ENCODE results near the gene OR1I1. TPM values are rescaled to one million over a fixed set of nuclear protein-coding genes. Genes with fewer than 3 reads are reported as not detected.

OR1I1 gene
- total and polyA plus RNA-seq, 8 donors, result not detected

DNA sequence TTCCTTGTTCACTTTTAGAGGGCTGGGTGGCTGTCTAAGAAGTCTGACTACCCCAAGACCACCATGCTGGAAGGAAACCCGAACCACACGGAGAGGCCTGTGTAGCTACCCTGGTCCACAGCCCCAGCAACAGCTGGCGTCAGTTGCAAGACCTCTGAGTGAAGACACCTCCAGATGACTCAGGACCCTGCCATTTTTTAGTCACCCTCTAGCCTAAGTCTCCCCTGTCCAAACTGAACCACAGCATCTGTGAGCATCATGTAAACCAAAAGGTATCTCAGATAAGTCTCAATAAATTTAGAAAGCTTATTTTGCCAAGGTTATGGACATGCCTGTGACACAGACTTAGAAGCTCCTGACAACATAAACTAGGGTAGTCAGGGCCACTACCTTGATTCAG lies 23.0 kb downstream of the OR1I1 start:
- peaks cover 0 to 31% (median 17%) of the 10 kb centered on the region in 4 donors for H3K4me1 ChIP-seq
- H3K36me3 ChIP-seq, result peaks cover under 1 to 11% (median 9%) of the 10 kb centered on the region in 4 donors
- H3K4me3 ChIP-seq, result no peak overlapping the region
- intact Hi-C loops (cut with DNase I; ENCODE audit: low total_unique reads), result no loop called here
- H3K9me3 ChIP-seq, result peaks cover 5 to 27% (median 20%) of the 10 kb centered on the region in 4 donors
- WGBS, 5 donors, result 83 to 100% (median 95%) methylated on average over 2 to 3 of the region's 3 CpGs
- no peak overlapping the region for H3K27ac ChIP-seq
- peaks cover 0 to 38% (median 5%) of the 10 kb centered on the region in 3 donors for H3K27me3 ChIP-seq
- no peak for TF ChIP-seq POLR2AphosphoS5 (IDR thresholded peaks at IDR 0.05)
- TF ChIP-seq, protein P1, sequence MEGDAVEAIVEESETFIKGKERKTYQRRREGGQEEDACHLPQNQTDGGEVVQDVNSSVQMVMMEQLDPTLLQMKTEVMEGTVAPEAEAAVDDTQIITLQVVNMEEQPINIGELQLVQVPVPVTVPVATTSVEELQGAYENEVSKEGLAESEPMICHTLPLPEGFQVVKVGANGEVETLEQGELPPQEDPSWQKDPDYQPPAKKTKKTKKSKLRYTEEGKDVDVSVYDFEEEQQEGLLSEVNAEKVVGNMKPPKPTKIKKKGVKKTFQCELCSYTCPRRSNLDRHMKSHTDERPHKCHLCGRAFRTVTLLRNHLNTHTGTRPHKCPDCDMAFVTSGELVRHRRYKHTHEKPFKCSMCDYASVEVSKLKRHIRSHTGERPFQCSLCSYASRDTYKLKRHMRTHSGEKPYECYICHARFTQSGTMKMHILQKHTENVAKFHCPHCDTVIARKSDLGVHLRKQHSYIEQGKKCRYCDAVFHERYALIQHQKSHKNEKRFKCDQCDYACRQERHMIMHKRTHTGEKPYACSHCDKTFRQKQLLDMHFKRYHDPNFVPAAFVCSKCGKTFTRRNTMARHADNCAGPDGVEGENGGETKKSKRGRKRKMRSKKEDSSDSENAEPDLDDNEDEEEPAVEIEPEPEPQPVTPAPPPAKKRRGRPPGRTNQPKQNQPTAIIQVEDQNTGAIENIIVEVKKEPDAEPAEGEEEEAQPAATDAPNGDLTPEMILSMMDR (IDR thresholded peaks at IDR 0.05), result no peak
- no peak for TF ChIP-seq EP300 (IDR thresholded peaks at IDR 0.05)
- no peak for TF ChIP-seq POLR2A (IDR thresholded peaks at IDR 0.05)
- DNase-seq, result no peak

DNA sequence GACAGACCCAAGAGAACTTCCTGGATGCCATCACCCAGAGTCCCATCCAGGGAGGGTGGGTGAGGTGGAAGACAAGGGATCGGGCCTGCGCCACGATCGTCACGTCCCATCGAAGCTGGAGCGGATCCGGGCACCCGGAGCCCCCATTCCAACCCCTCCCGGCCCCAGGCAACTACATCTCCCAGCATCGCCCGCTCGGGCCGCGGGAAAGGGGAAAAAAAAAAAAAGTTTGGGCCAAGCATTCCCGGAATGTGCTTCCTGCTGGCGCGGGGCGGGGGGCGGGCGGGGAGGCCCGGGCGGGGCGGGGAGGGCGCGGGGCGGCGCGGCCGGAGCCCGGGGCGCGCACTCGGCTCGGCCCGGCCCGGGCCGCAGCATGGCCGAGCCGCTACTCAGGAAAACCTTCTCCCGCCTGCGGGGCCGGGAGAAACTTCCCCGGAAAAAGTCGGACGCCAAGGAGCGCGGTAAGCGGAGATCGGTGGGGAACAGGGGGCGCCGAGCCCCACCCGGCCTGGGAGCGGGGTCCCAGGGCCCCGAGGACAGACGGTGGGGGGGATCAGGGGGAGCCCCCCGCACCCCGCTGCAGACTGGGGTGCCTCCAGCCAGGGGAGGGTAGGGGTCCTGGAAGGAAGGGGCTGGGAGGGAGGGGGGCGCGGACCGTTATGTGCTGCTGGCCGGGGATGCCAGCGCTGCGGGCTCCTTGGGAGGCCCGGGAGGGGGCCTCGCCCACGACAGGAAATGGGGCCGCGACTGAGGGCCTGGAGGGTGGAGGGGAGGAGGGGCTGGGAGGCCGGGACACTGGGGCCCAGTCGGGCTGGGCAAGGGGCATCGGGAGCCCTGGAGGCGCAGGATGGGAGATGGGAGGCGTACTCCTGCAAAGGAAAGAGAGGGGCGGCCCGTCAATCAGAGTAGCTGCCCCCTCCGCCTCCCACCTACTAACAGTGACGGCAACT lies 25.3 kb downstream of the OR1I1 start, which contains the start of gene SYDE1:
Gene SYDE1, plus strand, starts transcription at position 341 of the 950 bp plus-strand sequence. Its CDS starts 33 bp downstream, at position 374.
- Histone ChIP-seq H3K4me3 (peak within 1 kb of the TSS; percentile 62 to 75 (median 72)), H3K27ac (peak within 1 kb of the TSS; percentile 73 to 95 (median 89)), H3K4me1 (peaks cover 0 to 31% (median 17%) of the 10 kb centered on the region in 4 donors), H3K27me3 (peaks cover 0 to 38% (median 5%) of the 10 kb centered on the region in 3 donors), H3K9me3 (peaks cover 5 to 27% (median 20%) of the 10 kb centered on the region in 4 donors), H3K36me3 (peaks cover 5 to 34% (median 28%) of the 10 kb centered on the region in 4 donors)
- 4 to 13% (median 5%) methylated on average over 33 to 74 of the region's 78 CpGs for WGBS, 5 donors
- peak in 1 of 2 donors; percentile 81 for DNase-seq
- intact Hi-C loops (cut with DNase I; ENCODE audit: low total_unique reads), result no loop called here
- TF ChIP-seq, protein P1 (IDR thresholded peaks at IDR 0.05), result no peak
- TF ChIP-seq EP300 (IDR thresholded peaks at IDR 0.05) (no peak), POLR2AphosphoS5 (IDR thresholded peaks at IDR 0.05) (no peak), POLR2A (IDR thresholded peaks at IDR 0.05) (no peak)

DNA sequence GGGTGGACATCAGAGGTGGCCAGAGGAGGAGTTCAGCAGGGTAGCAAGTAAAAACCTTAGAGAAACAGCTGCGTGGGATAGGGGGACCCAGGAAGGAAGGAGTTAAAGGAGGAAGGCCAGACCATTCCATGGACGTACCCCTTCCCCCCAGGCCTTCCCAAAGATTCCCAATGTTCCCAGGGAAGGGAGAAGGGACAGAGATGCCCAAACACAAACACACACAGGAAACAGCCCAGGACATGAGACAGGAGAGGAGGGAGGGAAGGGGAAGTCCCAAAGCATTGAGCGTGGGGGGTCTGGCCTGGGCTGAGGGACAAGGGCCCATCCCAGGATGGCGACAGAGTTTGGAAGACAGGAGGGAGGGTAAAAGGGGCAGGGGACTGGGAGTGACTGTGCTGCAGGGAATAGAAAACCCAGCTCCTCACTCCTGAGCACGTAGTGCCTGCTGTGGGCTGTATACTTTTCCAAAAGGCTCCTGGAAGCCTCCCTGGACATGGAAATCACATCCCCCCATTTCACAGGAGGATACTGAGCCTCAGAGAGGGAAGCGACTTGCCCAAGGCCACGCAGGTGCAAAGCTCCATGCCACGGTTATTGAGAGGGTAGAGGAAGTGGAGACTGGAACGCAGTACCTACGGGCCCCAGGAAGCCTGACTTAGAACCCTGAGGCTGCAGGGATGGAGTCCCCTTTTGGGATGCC lies 26.3 kb downstream of the OR1I1 start:
- no peak for DNase-seq
- Histone ChIP-seq H3K27ac (peak overlapping the region; percentile 73 to 95 (median 89)), H3K27me3 (peaks cover 0 to 38% (median 5%) of the 10 kb centered on the region in 3 donors), H3K4me1 (peaks cover 0 to 31% (median 17%) of the 10 kb centered on the region in 4 donors), H3K36me3 (peaks cover 5 to 43% (median 38%) of the 10 kb centered on the region in 4 donors), H3K4me3 (peak overlapping the region; percentile 62 to 75 (median 72)), H3K9me3 (peaks cover 4 to 20% (median 16%) of the 10 kb centered on the region in 4 donors)
- intact Hi-C loops (cut with DNase I; ENCODE audit: low total_unique reads), result no loop called here
- TF ChIP-seq, protein P1 (IDR thresholded peaks at IDR 0.05), result no peak
- no peak for TF ChIP-seq POLR2A (IDR thresholded peaks at IDR 0.05)
- TF ChIP-seq POLR2AphosphoS5 (IDR thresholded peaks at IDR 0.05), result no peak
- no peak for TF ChIP-seq EP300 (IDR thresholded peaks at IDR 0.05)
- WGBS, 5 donors, result 16 to 43% (median 40%) methylated on average over 5 to 10 of the region's 10 CpGs

All from stomach (tissue), 9 donors.